PC-3 (cell line): ENCODE results near the gene FOXL3. TPM values are rescaled to one million over a fixed set of nuclear protein-coding genes. Genes with fewer than 3 reads are reported as not detected.
"Not testable (repeated sequence)": the region's sequence is repeated elsewhere in the genome, so short reads cannot be mapped to it uniquely, and the experiment has no call there.

ENCODE experiments used
- ATAC-seq: fragments of 200-7000 bp; cut with Tn5 transposase; 2 replicates; pipeline ENCODE4 v1.9.1; 2020; ENCODE audit warnings: mild to moderate bottlenecking, moderate library complexity
- BruUV-seq: library from RNA; stranded (reverse); fragments of 400-500 nt; replicated peaks from 2 replicates; lab custom pipeline; 2021; lab: Mats Ljungman, UMichigan
- CTCF ChIA-PET: fragments of 300-600 bp; sonication (Branson Sonifier 250); formaldehyde crosslinking; loops from one replicate; lab custom pipeline; 2022; ENCODE audit warnings: antibody characterized with exemption; lab: Charles Lee
- POLR2A ChIA-PET: fragments of 300-600 bp; sonication (Branson Sonifier 250); formaldehyde crosslinking; loops from one replicate; lab custom pipeline; 2022; ENCODE audit warnings: antibody characterized with exemption; ENCODE audit not compliant: unreplicated experiment; lab: Charles Lee
- DNase-seq: peaks from one replicate; pipeline ENCODE4 v3.0.0-alpha.2; 2015
- H2AFZ ChIP-seq: fragments of 300-600 bp; sonication (generic); 2 replicates; pipeline ENCODE4 v1.6.0; 2016; ENCODE audit warnings: antibody characterized with exemption, low read length
- H3F3A ChIP-seq: fragments of 300-600 bp; sonication (generic); one replicate; pipeline ENCODE4 v1.6.0; 2017; ENCODE audit warnings: antibody characterized with exemption, low read length, control low read depth, mild to moderate bottlenecking; ENCODE audit not compliant: unreplicated experiment
- H3K27ac ChIP-seq: fragments of 300-600 bp; sonication (generic); 2 replicates; pipeline ENCODE4 v1.5.1; 2016; ENCODE audit warnings: mild to moderate bottlenecking, low read length
- H3K27me3 ChIP-seq: fragments of 300-600 bp; sonication (generic); 2 replicates; pipeline ENCODE4 v1.6.1; 2016; ENCODE audit warnings: low read length, mixed read lengths
- H3K36me3 ChIP-seq: fragments of 300-600 bp; sonication (generic); 2 replicates; pipeline ENCODE4 v1.6.1; 2016; ENCODE audit warnings: low read depth, mixed run types, low read length, mixed read lengths
- H3K4me1 ChIP-seq: fragments of 300-600 bp; sonication (generic); 2 replicates; pipeline ENCODE4 v1.5.1; 2016; ENCODE audit warnings: low read length; ENCODE audit not compliant: insufficient read depth
- H3K4me2 ChIP-seq: fragments of 300-600 bp; sonication (generic); 2 replicates; pipeline ENCODE4 v1.6.0; 2016; ENCODE audit warnings: low read length
- H3K4me3 ChIP-seq: fragments of 300-600 bp; sonication (generic); 2 replicates; pipeline ENCODE4 v1.5.1; 2016; ENCODE audit warnings: mild to moderate bottlenecking, low read length, mixed read lengths
- H3K79me2 ChIP-seq: fragments of 300-600 bp; sonication (generic); 2 replicates; pipeline ENCODE4 v1.6.1; 2017; ENCODE audit warnings: low read length, mixed read lengths
- H3K9ac ChIP-seq: fragments of 300-600 bp; sonication (generic); 2 replicates; pipeline ENCODE4 v1.6.0; 2016; ENCODE audit warnings: mild to moderate bottlenecking, low read length
- H3K9me2 ChIP-seq: fragments of 300-600 bp; sonication (generic); replicated peaks from 2 replicates; pipeline ENCODE4 v1.6.1; 2016; ENCODE audit warnings: mixed run types, low read length, mixed read lengths
- H3K9me3 ChIP-seq: fragments of 300-600 bp; sonication (generic); 2 replicates; pipeline ENCODE4 v1.6.1; 2016; ENCODE audit warnings: low read length, mixed read lengths
- H4K20me1 ChIP-seq: fragments of 300-600 bp; sonication (generic); 2 replicates; pipeline ENCODE4 v1.6.1; 2016; ENCODE audit warnings: low read length, mixed read lengths
- EZH2 ChIP-seq: fragments of 300-600 bp; sonication (generic); IDR thresholded peaks from one replicate; pipeline ENCODE4 v1.6.1; 2017; ENCODE audit warnings: antibody characterized with exemption, mild to moderate bottlenecking, low read length; ENCODE audit not compliant: unreplicated experiment
- EZH2phosphoT487 ChIP-seq: fragments of 300-600 bp; sonication (generic); IDR thresholded peaks from 2 replicates; pipeline ENCODE4 v1.6.1; 2018; ENCODE audit warnings: mild to moderate bottlenecking, antibody characterized with exemption, low read length, borderline replicate concordance
- intact Hi-C: fragments of 100-400 bp; cut with micrococcal nuclease; formaldehyde crosslinking; loops from 2 replicates; pipeline ENCODE4 v1.9.0; 2023
- total RNA-seq: library from RNA; depleted of rRNA; stranded (reverse); fragments of >200 nt; gene quantifications from 2 replicates; pipeline ENCODE4 v1.2.3, GENCODE V29; 2014
- TF ChIP-seq, protein P1 (sequence below): fragments of 300-600 bp; sonication (generic); conservative IDR thresholded peaks from 2 replicates; pipeline ENCODE4 v1.5.1; 2017; ENCODE audit warnings: antibody characterized with exemption, low read depth, mild to moderate bottlenecking, low read length

FOXL3 gene
- total RNA-seq, 1 experiment from 2014 or later: not detected

DNA sequence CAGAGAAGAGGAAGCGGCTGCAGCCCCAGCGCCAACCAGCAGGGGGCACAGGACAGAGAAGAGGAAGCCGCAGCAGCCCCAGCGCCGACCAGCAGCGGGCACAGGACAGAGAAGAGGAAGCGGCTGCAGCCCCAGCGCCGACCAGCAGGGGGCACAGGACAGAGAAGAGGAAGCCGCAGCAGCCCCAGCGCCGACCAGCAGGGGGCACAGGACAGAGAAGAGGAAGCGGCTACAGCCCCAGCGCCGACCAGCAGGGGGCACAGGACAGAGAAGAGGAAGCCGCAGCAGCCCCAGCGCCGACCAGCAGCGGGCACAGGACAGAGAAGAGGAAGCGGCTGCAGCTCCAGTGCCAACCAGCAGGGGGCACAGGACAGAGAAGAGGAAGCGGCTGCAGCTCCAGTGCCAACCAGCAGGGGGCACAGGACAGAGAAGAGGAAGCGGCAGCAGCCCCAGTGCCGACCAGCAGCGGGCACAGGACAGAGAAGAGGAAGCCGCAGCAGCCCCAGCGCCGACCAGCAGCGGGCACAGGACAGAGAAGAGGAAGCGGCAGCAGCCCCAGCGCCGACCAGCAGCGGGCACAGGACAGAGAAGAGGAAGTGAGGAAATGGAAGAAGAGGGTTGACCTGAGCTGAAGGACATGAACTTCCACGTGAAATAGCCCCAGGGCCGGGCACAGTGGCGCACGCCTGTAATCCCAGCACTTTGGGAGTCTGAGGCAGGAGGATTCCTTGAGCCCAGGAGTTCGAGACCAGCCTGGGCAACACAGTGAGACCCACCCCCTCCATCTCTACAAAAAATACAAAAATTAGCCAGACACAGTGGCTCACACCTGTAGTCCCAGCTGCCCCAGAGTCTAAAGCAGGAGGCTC, 26.3 kb upstream of the FOXL3 start:
- H3K9ac ChIP-seq, H3K79me2 ChIP-seq, H3F3A ChIP-seq, H3K4me2 ChIP-seq, ATAC-seq, H3K4me3 ChIP-seq, intact Hi-C loops, POLR2A ChIA-PET, H3K9me3 ChIP-seq, H3K4me1 ChIP-seq, H2AFZ ChIP-seq, H3K27me3 ChIP-seq, DNase-seq, H4K20me1 ChIP-seq, BruUV-seq, H3K9me2 ChIP-seq, H3K27ac ChIP-seq: not testable (repeated sequence)
- peaks cover 15% of the 10 kb centered on the region; the same call in 1 of the 2 replicates for H3K36me3 ChIP-seq
- TF ChIP-seq, protein P1, sequence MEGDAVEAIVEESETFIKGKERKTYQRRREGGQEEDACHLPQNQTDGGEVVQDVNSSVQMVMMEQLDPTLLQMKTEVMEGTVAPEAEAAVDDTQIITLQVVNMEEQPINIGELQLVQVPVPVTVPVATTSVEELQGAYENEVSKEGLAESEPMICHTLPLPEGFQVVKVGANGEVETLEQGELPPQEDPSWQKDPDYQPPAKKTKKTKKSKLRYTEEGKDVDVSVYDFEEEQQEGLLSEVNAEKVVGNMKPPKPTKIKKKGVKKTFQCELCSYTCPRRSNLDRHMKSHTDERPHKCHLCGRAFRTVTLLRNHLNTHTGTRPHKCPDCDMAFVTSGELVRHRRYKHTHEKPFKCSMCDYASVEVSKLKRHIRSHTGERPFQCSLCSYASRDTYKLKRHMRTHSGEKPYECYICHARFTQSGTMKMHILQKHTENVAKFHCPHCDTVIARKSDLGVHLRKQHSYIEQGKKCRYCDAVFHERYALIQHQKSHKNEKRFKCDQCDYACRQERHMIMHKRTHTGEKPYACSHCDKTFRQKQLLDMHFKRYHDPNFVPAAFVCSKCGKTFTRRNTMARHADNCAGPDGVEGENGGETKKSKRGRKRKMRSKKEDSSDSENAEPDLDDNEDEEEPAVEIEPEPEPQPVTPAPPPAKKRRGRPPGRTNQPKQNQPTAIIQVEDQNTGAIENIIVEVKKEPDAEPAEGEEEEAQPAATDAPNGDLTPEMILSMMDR: peak; percentile 53
- CTCF ChIA-PET: interaction anchor here (0.6 kb wide), 2 partner anchors 100 to 219 kb away, joined by 3 read pairs; no protein-coding TSS in a partner anchor

DNA sequence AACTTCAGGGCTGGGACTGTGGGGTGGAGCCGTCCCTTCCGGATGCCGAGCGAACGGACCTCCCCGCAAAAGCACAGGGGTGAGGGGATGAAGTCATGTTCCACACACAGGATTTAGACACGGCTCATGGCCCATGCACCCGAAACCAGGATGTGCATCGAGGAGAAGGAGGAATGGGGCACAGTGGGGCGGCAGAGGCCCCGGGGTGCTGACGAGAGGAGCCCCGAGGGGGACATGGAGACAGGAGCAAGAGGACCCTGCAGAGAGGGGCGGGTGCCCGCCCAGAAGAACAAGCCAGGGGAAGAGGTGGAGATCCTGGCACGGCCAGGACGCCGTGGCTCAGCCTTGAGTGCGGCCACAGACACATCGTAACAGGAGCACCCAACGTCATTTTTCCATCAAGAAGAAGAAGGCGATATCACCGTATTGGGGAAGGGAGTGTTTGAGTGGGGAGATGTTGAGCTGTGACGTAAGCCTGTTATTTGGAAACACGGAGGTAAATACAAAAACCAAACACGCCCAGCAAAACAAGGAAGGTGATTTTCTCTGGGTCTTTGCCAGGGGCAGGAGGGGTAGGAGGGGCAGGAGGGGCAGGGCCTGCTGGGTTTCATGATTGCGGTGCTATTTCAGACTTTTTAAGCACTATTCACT, 25.3 kb upstream of the FOXL3 start:
- Histone ChIP-seq H3K4me3 (no peak overlapping the region), H2AFZ (no peak overlapping the region), H3K36me3 (peaks cover 9% of the 10 kb centered on the region; the same call in 1 of the 2 replicates), H3K4me2 (no peak overlapping the region), H3K9ac (no peak overlapping the region), H3K79me2 (no peaks in the 10 kb centered on the region), H3F3A (no peaks in the 10 kb centered on the region), H3K9me3 (peaks cover 8% of the 10 kb centered on the region; the same call in 1 of the 2 replicates), H4K20me1 (no peaks in the 10 kb centered on the region), H3K9me2 (no peaks in the 10 kb centered on the region), H3K4me1 (no peaks in the 10 kb centered on the region), H3K27ac (no peak overlapping the region), H3K27me3 (no peaks in the 10 kb centered on the region)
- ATAC-seq: no peak; the same call in 1 of the 2 replicates
- intact Hi-C loops: no loop called here
- TF ChIP-seq EZH2 (no peak), EZH2phosphoT487 (no peak)
- TF ChIP-seq, protein P1: no peak
- ChIA-PET CTCF (interaction anchor here (0.6 kb wide), 1 partner anchor 220 kb away, joined by 3 read pairs; no protein-coding TSS in a partner anchor), POLR2A (no interaction called here)
- no TSS peak for BruUV-seq
- peak; percentile 12 for DNase-seq
